HepG2 (cell line): Measurements from ENCODE around the gene SPCS1. TPM values are rescaled to one million over a fixed set of nuclear protein-coding genes. Genes with fewer than 3 reads are reported as not detected.

Source experiments
- AGO2 ChIP-seq: fragments of 200-400 bp; formaldehyde crosslinking; optimal IDR thresholded peaks from 2 replicates; pipeline ENCODE3; 2017; ENCODE audit warnings: mild to moderate bottlenecking, low read depth, low read length, moderate library complexity
- BCLAF1 ChIP-seq: fragments of 450-650 bp; IDR thresholded peaks from 2 replicates; pipeline ENCODE4 v1.6.1; 2017; ENCODE audit warnings: mild to moderate bottlenecking
- CC2D1A ChIP-seq: sonication (generic); formaldehyde crosslinking; IDR thresholded peaks from 2 replicates; pipeline ENCODE4 v1.8.1; 2023; ENCODE audit warnings: mild to moderate bottlenecking, missing genetic modification reagents
- ELF3 ChIP-seq: IDR thresholded peaks from 2 replicates; pipeline ENCODE4 v1.6.1; 2016; ENCODE audit warnings: missing genetic modification reagents, missing compliant biosample characterization
- HNRNPH1 ChIP-seq: fragments of 200-400 bp; formaldehyde crosslinking; optimal IDR thresholded peaks from 2 replicates; pipeline ENCODE3; 2017; ENCODE audit warnings: mild to moderate bottlenecking, low read depth, low read length
- IRF1 ChIP-seq: sonication (generic); formaldehyde crosslinking; IDR thresholded peaks from 2 replicates; pipeline ENCODE4 v1.4.0; 2020; ENCODE audit warnings: low read depth, mild to moderate bottlenecking, missing genetic modification reagents
- ISX ChIP-seq: sonication (generic); formaldehyde crosslinking; conservative IDR thresholded peaks from 2 replicates; pipeline ENCODE4 v1.5.0; 2020; ENCODE audit warnings: missing genetic modification reagents
- POLR2G ChIP-seq: fragments of 200-400 bp; formaldehyde crosslinking; IDR thresholded peaks from 2 replicates; pipeline ENCODE4 v1.6.1; 2018; ENCODE audit warnings: mild to moderate bottlenecking, low read depth, low read length, moderate library complexity
- PPARG ChIP-seq: conservative IDR thresholded peaks from 2 replicates; pipeline ENCODE4 v1.6.1; 2016; ENCODE audit warnings: missing biosample characterization, missing genetic modification reagents
- SALL1 ChIP-seq: sonication (generic); formaldehyde crosslinking; IDR thresholded peaks from 2 replicates; pipeline ENCODE4 v1.8.0; 2022; ENCODE audit warnings: mild to moderate bottlenecking, missing genetic modification reagents
- TAF1 ChIP-seq: sonication (generic); formaldehyde crosslinking; IDR thresholded peaks from 2 replicates; pipeline ENCODE4 v1.4.0; 2020; ENCODE audit warnings: missing genetic modification reagents
- ZC3H13 ChIP-seq: sonication (generic); formaldehyde crosslinking; IDR thresholded peaks from 2 replicates; pipeline ENCODE4 v1.8.1; 2023; ENCODE audit warnings: mild to moderate bottlenecking, missing genetic modification reagents, moderate library complexity
- ZFAT ChIP-seq: sonication (generic); formaldehyde crosslinking; conservative IDR thresholded peaks from 2 replicates; pipeline ENCODE4 v1.8.1; 2023; ENCODE audit warnings: missing genetic modification reagents, inconsistent platforms
- ZFP37 ChIP-seq: sonication (generic); formaldehyde crosslinking; IDR thresholded peaks from 2 replicates; pipeline ENCODE4 v1.4.0; 2020; ENCODE audit warnings: missing genetic modification reagents, borderline replicate concordance
- ZKSCAN8 ChIP-seq: IDR thresholded peaks from 2 replicates; pipeline ENCODE4 v1.6.1; 2016; ENCODE audit warnings: borderline replicate concordance, missing genetic modification reagents, missing compliant biosample characterization
- ZNF205 ChIP-seq: IDR thresholded peaks from 2 replicates; pipeline ENCODE4 v1.6.1; 2018; ENCODE audit warnings: missing biosample characterization, missing genetic modification reagents
- ZNF331 ChIP-seq: sonication (generic); formaldehyde crosslinking; IDR thresholded peaks from 2 replicates; pipeline ENCODE4 v1.4.0; 2020; ENCODE audit warnings: missing genetic modification reagents
- ZNF543 ChIP-seq: sonication (generic); formaldehyde crosslinking; IDR thresholded peaks from 2 replicates; pipeline ENCODE4 v1.4.0; 2020; ENCODE audit warnings: mild to moderate bottlenecking, missing genetic modification reagents
- ZNF770 ChIP-seq: sonication (generic); formaldehyde crosslinking; IDR thresholded peaks from 2 replicates; pipeline ENCODE4 v1.5.0; 2020; ENCODE audit warnings: mild to moderate bottlenecking, missing genetic modification reagents
- ZNF781 ChIP-seq: sonication (generic); formaldehyde crosslinking; IDR thresholded peaks from 2 replicates; pipeline ENCODE4 v1.5.1; 2020; ENCODE audit warnings: borderline replicate concordance, mild to moderate bottlenecking, missing genetic modification reagents; ENCODE audit errors: not compliant biosample characterization
- ZSCAN25 ChIP-seq: sonication (generic); formaldehyde crosslinking; IDR thresholded peaks from 2 replicates; pipeline ENCODE4 v1.8.0; 2022; ENCODE audit warnings: mild to moderate bottlenecking, missing genetic modification reagents
- ZSCAN30 ChIP-seq: sonication (generic); formaldehyde crosslinking; IDR thresholded peaks from 2 replicates; pipeline ENCODE4 v1.5.0; 2020; ENCODE audit warnings: mild to moderate bottlenecking, missing genetic modification reagents
- ZSCAN9 ChIP-seq: IDR thresholded peaks from 2 replicates; pipeline ENCODE4 v1.6.1; 2016; ENCODE audit warnings: borderline replicate concordance
- polyA plus RNA-seq, 8 experiments: library from polyadenylated mRNA; depleted of rRNA in 3 of 8; stranded (reverse) in 7 of 8; unstranded in 1 of 8; fragments of >200 nt; fragmentation: Illumina TruSeq in 4 of 8; extraction: Trizol in 4 of 8; gene quantifications; 2 replicates each; pipeline versions ENCODE4 v1.2.1 to v1.2.3, GENCODE V29; 2011 to 2016; ENCODE audit warnings: low read depth in 4 of 8, missing spikeins in 1 of 8, mixed read lengths in 1 of 8; ENCODE audit not compliant: insufficient read depth in 1 of 8
- total RNA-seq, 5 experiments: library from RNA; depleted of rRNA; stranded (reverse); fragments of >200 nt; fragmentation: Illumina TruSeq; extraction: Trizol; gene quantifications; 2 replicates each; pipeline ENCODE4 v1.2.3, GENCODE V29; 2016; ENCODE audit warnings: low read depth in 1 of 5

SPCS1 gene
- total and polyA plus RNA-seq, 2 of the 13 experiments (the other 11 are each of a cell fraction or from before 2014, with no cell fraction given) = 84.6 to 120 TPM

- TF ChIP-seq BCLAF1 (no peak), ZSCAN9 (CRISPR knock-in tag) (peak; percentile 49; the same call in 1 of the 2 replicates), ISX (CRISPR knock-in tag) (no peak), ZC3H13 (CRISPR knock-in tag) (no peak), ZNF205 (peak; percentile 25; the same call in 1 of the 2 replicates), ZKSCAN8 (no peak), TAF1 (CRISPR knock-in tag) (peak; percentile 99), ZSCAN25 (peak; percentile 81), ZNF543 (CRISPR knock-in tag) (peak; percentile 69; the same call in 1 of the 2 replicates), AGO2 (peak; percentile 80), ELF3 (CRISPR knock-in tag) (peak; percentile 91), HNRNPH1 (peak; percentile 53), ZFP37 (CRISPR knock-in tag) (0 out of 2 replicates have a peak, but pooled peaks have one; percentile 71), ZNF770 (CRISPR knock-in tag) (no peak; the same call in 1 of the 2 replicates), PPARG (CRISPR knock-in tag) (peak; percentile 60), CC2D1A (CRISPR knock-in tag) (no peak), POLR2G (peak; percentile 98), ZFAT (CRISPR knock-in tag) (no peak), IRF1 (0 out of 2 replicates have a peak, but pooled peaks have one; percentile 73), ZNF781 (CRISPR knock-in tag) (peak; percentile 95), ZNF331 (CRISPR knock-in tag) (peak; percentile 68; the same call in 1 of the 2 replicates), SALL1 (CRISPR knock-in tag) (peak; percentile 94), ZSCAN30 (CRISPR knock-in tag) (no peak)
Observed at GRCh38 chr3:52685709-52686691, 19.9 kb upstream of the SPCS1 start, which contains the start of the genes GNL3 and PBRM1 (continued).
